Keratinocyte (primary cell): ENCODE measurements around the gene HLX. TPM values are rescaled to one million over a fixed set of nuclear protein-coding genes. Genes with fewer than 3 reads are reported as not detected.

Source experiments
- DNase-seq: peaks from one replicate; pipeline ENCODE4 v3.0.0-alpha.2; 2011; ENCODE audit warnings: low read depth, missing footprints, low spot score
- FAIRE-seq: peaks from 2 replicates; lab custom pipeline; 2011; peaks lifted over from hg19 to GRCh38; lab: Jason Lieb, UNC
- H2AFZ ChIP-seq: 2 replicates; pipeline ENCODE4 v1.6.0; 2012; ENCODE audit warnings: low read length, control low read depth, inconsistent platforms; ENCODE audit not compliant: control insufficient read depth
- H3K27ac ChIP-seq: 2 replicates; pipeline ENCODE4 v1.5.1; 2011; ENCODE audit warnings: low read length; ENCODE audit not compliant: control insufficient read depth, insufficient read depth
- H3K27me3 ChIP-seq: 3 replicates; pipeline ENCODE4 v1.6.0; 2011; ENCODE audit warnings: low read length; ENCODE audit not compliant: control insufficient read depth, insufficient read depth; ENCODE audit errors: extremely low read depth
- H3K36me3 ChIP-seq, 2 experiments: 2 replicates in 1 of 2; 3 replicates in 1 of 2; pipeline ENCODE4 v1.5.1; 2011; ENCODE audit warnings: low read length in 2 of 2, mild to moderate bottlenecking in 1 of 2; ENCODE audit not compliant: control insufficient read depth in 2 of 2, insufficient read depth in 2 of 2; ENCODE audit errors: extremely low read depth in 1 of 2
- H3K4me1 ChIP-seq: 3 replicates; pipeline ENCODE4 v1.5.1; 2011; ENCODE audit warnings: low read length; ENCODE audit not compliant: control insufficient read depth, insufficient read depth; ENCODE audit errors: extremely low read depth
- H3K4me2 ChIP-seq: 3 replicates; pipeline ENCODE4 v1.6.0; 2011; ENCODE audit warnings: low read depth, low read length; ENCODE audit not compliant: control insufficient read depth, insufficient read depth; ENCODE audit errors: extremely low read depth
- H3K4me3 ChIP-seq, 3 experiments: fragments of 200-600 bp in 1 of 3; sonication (generic) in 1 of 3; 2 replicates in 2 of 3; 3 replicates in 1 of 3; pipeline ENCODE4 v1.5.1; 2011 to 2016; ENCODE audit warnings: low read length in 3 of 3, mild to moderate bottlenecking in 3 of 3, control low read depth in 2 of 3, inconsistent platforms in 1 of 3, low read depth in 1 of 3, mixed read lengths in 1 of 3, mixed run types in 1 of 3, moderate library complexity in 1 of 3; ENCODE audit not compliant: control insufficient read depth in 2 of 3, insufficient read depth in 2 of 3; ENCODE audit errors: extremely low read depth in 1 of 3
- H3K79me2 ChIP-seq: 2 replicates; pipeline ENCODE4 v1.6.0; 2012; ENCODE audit warnings: low read length; ENCODE audit not compliant: control insufficient read depth, insufficient read depth
- H3K9ac ChIP-seq: 3 replicates; pipeline ENCODE4 v1.6.0; 2011; ENCODE audit warnings: low read length; ENCODE audit not compliant: control insufficient read depth, insufficient read depth; ENCODE audit errors: extremely low read depth
- H3K9me1 ChIP-seq: 3 replicates; pipeline ENCODE4 v1.6.0; 2011; ENCODE audit warnings: low read length; ENCODE audit not compliant: control insufficient read depth, insufficient read depth; ENCODE audit errors: extremely low read depth
- H3K9me3 ChIP-seq: 2 replicates; pipeline ENCODE4 v1.5.1; 2012; ENCODE audit warnings: low read depth, low read length; ENCODE audit not compliant: control insufficient read depth
- H4K20me1 ChIP-seq: 3 replicates; pipeline ENCODE4 v1.6.0; 2011; ENCODE audit warnings: low read length; ENCODE audit not compliant: control insufficient read depth, insufficient read depth; ENCODE audit errors: extremely low read depth
- EZH2 ChIP-seq: IDR thresholded peaks from one replicate; pipeline ENCODE4 v1.6.1; 2012; ENCODE audit warnings: inconsistent platforms, mild to moderate bottlenecking, low read length, moderate library complexity
- dilution Hi-C: fragments of 300-500 bp; cut with MboI; formaldehyde crosslinking; loops from one replicate; pipeline ENCODE4 v1.7.0; 2020; ENCODE audit warnings: low sequenced_read_pairs; ENCODE audit not compliant: extremely low pct_ligation_motif_present
- polyA plus RNA-seq, 5 experiments: library from polyadenylated mRNA; depleted of rRNA in 3 of 5; stranded (reverse) in 3 of 5; stranded (forward) in 1 of 5; unstranded in 1 of 5; fragments of >200 nt; gene quantifications; 1 replicate in 1 of 5; 2 replicates in 3 of 5; 3 replicates in 1 of 5; pipeline versions ENCODE4 v1.2.1 to v1.2.3, GENCODE V29; 2011 to 2012; ENCODE audit warnings: missing spikeins in 2 of 5, low read depth in 1 of 5, low replicate concordance in 1 of 5
- TF ChIP-seq, protein P1 (sequence below), 3 experiments: IDR thresholded peaks in 1 of 3; conservative IDR thresholded peaks in 1 of 3; optimal IDR thresholded peaks in 1 of 3; 2 replicates in 2 of 3; 3 replicates in 1 of 3; pipeline versions ENCODE3 to v1.5.1; 2011; ENCODE audit warnings: low read length in 3 of 3, mild to moderate bottlenecking in 3 of 3, moderate library complexity in 2 of 3, control low read depth in 1 of 3, inconsistent platforms in 1 of 3; ENCODE audit not compliant: insufficient read depth in 2 of 3; ENCODE audit errors: extremely low read depth in 1 of 3

HLX gene
- polyA plus RNA-seq, 1 donor (not counting 4 experiments of a cell fraction or from before 2014, with no cell fraction given): not detected

GRCh38 chr1:220906561-220907334 is 27.5 kb downstream of the HLX start:
- H3K27ac ChIP-seq: no peak overlapping the region

DNA sequence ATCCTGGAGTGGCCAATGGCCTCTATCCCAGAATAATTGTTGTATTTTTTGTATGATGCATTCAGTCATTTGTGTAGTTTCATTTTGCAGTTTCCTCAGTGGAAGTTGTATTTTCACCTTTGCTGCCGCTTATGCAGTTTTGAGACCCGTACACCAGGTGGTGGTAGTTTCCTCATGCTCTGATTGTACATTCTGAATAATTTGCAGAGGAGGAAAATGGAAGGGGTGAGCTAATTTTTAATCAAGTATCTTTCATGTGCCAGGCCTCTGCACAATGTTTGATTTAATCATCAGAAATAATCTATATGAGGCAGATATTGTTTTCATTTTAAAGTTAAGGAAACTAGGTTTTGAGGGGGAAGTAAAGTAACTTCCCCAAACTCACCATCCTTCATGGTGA is 29.5 kb downstream of the HLX start:
- H3K9me1 ChIP-seq: no peaks in the 10 kb centered on the region
- TF ChIP-seq EZH2: no peak
- TF ChIP-seq, protein P1, sequence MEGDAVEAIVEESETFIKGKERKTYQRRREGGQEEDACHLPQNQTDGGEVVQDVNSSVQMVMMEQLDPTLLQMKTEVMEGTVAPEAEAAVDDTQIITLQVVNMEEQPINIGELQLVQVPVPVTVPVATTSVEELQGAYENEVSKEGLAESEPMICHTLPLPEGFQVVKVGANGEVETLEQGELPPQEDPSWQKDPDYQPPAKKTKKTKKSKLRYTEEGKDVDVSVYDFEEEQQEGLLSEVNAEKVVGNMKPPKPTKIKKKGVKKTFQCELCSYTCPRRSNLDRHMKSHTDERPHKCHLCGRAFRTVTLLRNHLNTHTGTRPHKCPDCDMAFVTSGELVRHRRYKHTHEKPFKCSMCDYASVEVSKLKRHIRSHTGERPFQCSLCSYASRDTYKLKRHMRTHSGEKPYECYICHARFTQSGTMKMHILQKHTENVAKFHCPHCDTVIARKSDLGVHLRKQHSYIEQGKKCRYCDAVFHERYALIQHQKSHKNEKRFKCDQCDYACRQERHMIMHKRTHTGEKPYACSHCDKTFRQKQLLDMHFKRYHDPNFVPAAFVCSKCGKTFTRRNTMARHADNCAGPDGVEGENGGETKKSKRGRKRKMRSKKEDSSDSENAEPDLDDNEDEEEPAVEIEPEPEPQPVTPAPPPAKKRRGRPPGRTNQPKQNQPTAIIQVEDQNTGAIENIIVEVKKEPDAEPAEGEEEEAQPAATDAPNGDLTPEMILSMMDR (optimal IDR thresholded peaks at IDR 0.05 in 1 of 3, IDR thresholded peaks at IDR 0.05 in 1 of 3, conservative IDR thresholded peaks at IDR 0.05 in 1 of 3; ENCODE audit: extremely low read depth in 1 of 3, insufficient read depth in 2 of 3, low read length in 3 of 3): peak in 1 of 3 experiments; percentile 26
- no peaks in the 10 kb centered on the region for H3K9me3 ChIP-seq
- dilution Hi-C loops: no loop called here
- DNase-seq: no peak
- FAIRE-seq: no peak
- H3K4me2 ChIP-seq: no peak overlapping the region
- H3K4me3 ChIP-seq: no peak overlapping the region
- no peaks in the 10 kb centered on the region for H4K20me1 ChIP-seq
- H3K27ac ChIP-seq: no peak overlapping the region
- no peaks in the 10 kb centered on the region for H3K36me3 ChIP-seq
- no peaks in the 10 kb centered on the region for H3K79me2 ChIP-seq
- H3K4me1 ChIP-seq: no peaks in the 10 kb centered on the region
- H2AFZ ChIP-seq: no peak overlapping the region
- no peaks in the 10 kb centered on the region for H3K27me3 ChIP-seq
- H3K9ac ChIP-seq: no peak overlapping the region

More at GRCh38 chr1:220906561-220907334, 27.5 kb downstream of the HLX start:
- H3K4me1 ChIP-seq: no peaks in the 10 kb centered on the region
- no peak overlapping the region for H2AFZ ChIP-seq
- dilution Hi-C loops: no loop called here
- FAIRE-seq: no peak
- TF ChIP-seq, protein P1 (optimal IDR thresholded peaks at IDR 0.05 in 1 of 3, IDR thresholded peaks at IDR 0.05 in 1 of 3, conservative IDR thresholded peaks at IDR 0.05 in 1 of 3; ENCODE audit: extremely low read depth in 1 of 3, insufficient read depth in 2 of 3, low read length in 3 of 3): no peak
- TF ChIP-seq EZH2: no peak
- no peaks in the 10 kb centered on the region for H3K9me3 ChIP-seq
- no peaks in the 10 kb centered on the region for H3K9me1 ChIP-seq
- H3K9ac ChIP-seq: no peak overlapping the region
- H3K36me3 ChIP-seq: no peaks in the 10 kb centered on the region
- no peaks in the 10 kb centered on the region for H3K79me2 ChIP-seq
- no peaks in the 10 kb centered on the region for H3K27me3 ChIP-seq
- H3K4me3 ChIP-seq: no peak overlapping the region
- H4K20me1 ChIP-seq: no peaks in the 10 kb centered on the region
- H3K4me2 ChIP-seq: no peak overlapping the region
- DNase-seq: no peak
